Measurements from ENCODE around the gene CFAP53.
"Not testable (repeated sequence)": the region's sequence is repeated elsewhere in the genome, so short reads cannot be mapped to it uniquely, and the experiment has no call there.

The CFAP53 gene

GRCh38 chr18:50249576-50249975, 16.7 kb downstream of the CFAP53 start:
- Histone ChIP-seq H2BK15ac (ENCODE audit: low read depth, poor library complexity, severe bottlenecking) (no peak overlapping the region), H3K14ac (ENCODE audit: low read length in 2 of 2) (no peak overlapping the region), H2AFZ (ENCODE audit: low read depth, low read length) (no peak overlapping the region), H3K4me2 (ENCODE audit: low read length, poor library complexity, severe bottlenecking) (no peak overlapping the region), H4K8ac (ENCODE audit: low read length) (no peak overlapping the region), H3K4ac (ENCODE audit: low read depth in 1 of 2, low read length in 2 of 2) (no peak overlapping the region), H2BK120ac (ENCODE audit: low read depth, low read length) (no peak overlapping the region), H3K23ac (ENCODE audit: low read length in 2 of 2) (no peak overlapping the region), H3K36me3 (ENCODE audit: control insufficient read depth in 1 of 2, insufficient read depth in 2 of 2, low read depth in 1 of 2, low read length in 2 of 2) (no peaks in the 10 kb centered on the region), H3K4me1 (ENCODE audit: control insufficient read depth, insufficient read depth, low read depth, low read length) (no peaks in the 10 kb centered on the region), H2BK5ac (ENCODE audit: low read depth, low read length, poor library complexity, severe bottlenecking) (no peak overlapping the region), H3K4me3 (ENCODE audit: insufficient read depth in 1 of 2, low read depth in 1 of 2, low read length in 2 of 2) (no peak overlapping the region), H3K18ac (ENCODE audit: low read depth in 1 of 2, low read length in 2 of 2) (no peak overlapping the region), H4K91ac (ENCODE audit: low read length) (no peak overlapping the region), H3K9ac (ENCODE audit: low read length) (no peak overlapping the region), H3K9me3 (ENCODE audit: control insufficient read depth, low read length) (no peaks in the 10 kb centered on the region), H2AK5ac (ENCODE audit: low read length, severe bottlenecking) (no peak overlapping the region), H3K79me1 (replicated peaks; ENCODE audit: low read length, poor library complexity, severe bottlenecking) (no peaks in the 10 kb centered on the region), H3K27me3 (ENCODE audit: control insufficient read depth in 1 of 2, insufficient read depth in 1 of 2, low read length in 2 of 2) (no peaks in the 10 kb centered on the region), H3K27ac (ENCODE audit: low read length, poor library complexity, severe bottlenecking) (no peak overlapping the region), H2BK12ac (ENCODE audit: low read length in 2 of 2) (no peak overlapping the region)
- no peak for DNase-seq

GRCh38 chr18:50247561-50247960, 18.7 kb downstream of the CFAP53 start:
- no peak for DNase-seq
- Histone ChIP-seq H3K9ac (ENCODE audit: low read length) (no peak overlapping the region), H3K36me3 (ENCODE audit: control insufficient read depth in 1 of 2, insufficient read depth in 2 of 2, low read depth in 1 of 2, low read length in 2 of 2) (no peaks in the 10 kb centered on the region), H2BK120ac (ENCODE audit: low read depth, low read length) (no peak overlapping the region), H3K79me1 (replicated peaks; ENCODE audit: low read length, poor library complexity, severe bottlenecking) (no peaks in the 10 kb centered on the region), H2AFZ (ENCODE audit: low read depth, low read length) (no peak overlapping the region), H2BK12ac (ENCODE audit: low read length in 2 of 2) (no peak overlapping the region), H3K23ac (ENCODE audit: low read length in 2 of 2) (no peak overlapping the region), H3K27ac (ENCODE audit: low read length, poor library complexity, severe bottlenecking) (no peak overlapping the region), H3K4me2 (ENCODE audit: low read length, poor library complexity, severe bottlenecking) (no peak overlapping the region), H4K8ac (ENCODE audit: low read length) (no peak overlapping the region), H3K14ac (ENCODE audit: low read length in 2 of 2) (no peak overlapping the region), H3K4ac (ENCODE audit: low read depth in 1 of 2, low read length in 2 of 2) (no peak overlapping the region), H4K91ac (ENCODE audit: low read length) (no peak overlapping the region), H2BK5ac (ENCODE audit: low read depth, low read length, poor library complexity, severe bottlenecking) (no peak overlapping the region), H2AK5ac (ENCODE audit: low read length, severe bottlenecking) (no peak overlapping the region), H2BK15ac (ENCODE audit: low read depth, poor library complexity, severe bottlenecking) (no peak overlapping the region), H3K9me3 (ENCODE audit: control insufficient read depth, low read length) (no peaks in the 10 kb centered on the region), H3K4me3 (ENCODE audit: insufficient read depth in 1 of 2, low read depth in 1 of 2, low read length in 2 of 2) (no peak overlapping the region), H3K27me3 (ENCODE audit: control insufficient read depth in 1 of 2, insufficient read depth in 1 of 2, low read length in 2 of 2) (no peaks in the 10 kb centered on the region), H3K18ac (ENCODE audit: low read depth in 1 of 2, low read length in 2 of 2) (no peak overlapping the region), H3K4me1 (ENCODE audit: control insufficient read depth, insufficient read depth, low read depth, low read length) (no peaks in the 10 kb centered on the region)

GRCh38 chr18:50241768-50242167, 24.5 kb downstream of the CFAP53 start:
- not testable (repeated sequence) for H3K18ac ChIP-seq (ENCODE audit: low read depth in 1 of 2, low read length in 2 of 2); H3K14ac ChIP-seq (ENCODE audit: low read length in 2 of 2); H3K23ac ChIP-seq (ENCODE audit: low read length in 2 of 2); H3K4me3 ChIP-seq (ENCODE audit: insufficient read depth in 1 of 2, low read depth in 1 of 2, low read length in 2 of 2); H3K4ac ChIP-seq (ENCODE audit: low read depth in 1 of 2, low read length in 2 of 2); H3K27ac ChIP-seq (ENCODE audit: low read length, poor library complexity, severe bottlenecking); H4K91ac ChIP-seq (ENCODE audit: low read length); H3K4me1 ChIP-seq (ENCODE audit: control insufficient read depth, insufficient read depth, low read depth, low read length); H4K8ac ChIP-seq (ENCODE audit: low read length); H2BK5ac ChIP-seq (ENCODE audit: low read depth, low read length, poor library complexity, severe bottlenecking); H3K79me1 ChIP-seq (replicated peaks; ENCODE audit: low read length, poor library complexity, severe bottlenecking); H3K4me2 ChIP-seq (ENCODE audit: low read length, poor library complexity, severe bottlenecking); DNase-seq; H3K9ac ChIP-seq (ENCODE audit: low read length); H3K36me3 ChIP-seq (ENCODE audit: control insufficient read depth in 1 of 2, insufficient read depth in 2 of 2, low read depth in 1 of 2, low read length in 2 of 2); H3K9me3 ChIP-seq (ENCODE audit: control insufficient read depth, low read length); H2BK120ac ChIP-seq (ENCODE audit: low read depth, low read length); H2BK15ac ChIP-seq (ENCODE audit: low read depth, poor library complexity, severe bottlenecking); H2BK12ac ChIP-seq (ENCODE audit: low read length in 2 of 2); H2AK5ac ChIP-seq (ENCODE audit: low read length, severe bottlenecking); H2AFZ ChIP-seq (ENCODE audit: low read depth, low read length); H3K27me3 ChIP-seq (ENCODE audit: control insufficient read depth in 1 of 2, insufficient read depth in 1 of 2, low read length in 2 of 2)
- 88% methylated on average over 6 of the region's 8 CpGs for WGBS

- no peak overlapping the region for H3K18ac ChIP-seq (ENCODE audit: low read depth in 1 of 2, low read length in 2 of 2)
- no peak overlapping the region for H3K9ac ChIP-seq (ENCODE audit: low read length)
- H3K9me3 ChIP-seq (ENCODE audit: control insufficient read depth, low read length) = no peaks in the 10 kb centered on the region
- no peak overlapping the region for H3K27ac ChIP-seq (ENCODE audit: low read length, poor library complexity, severe bottlenecking)
- no peak overlapping the region for H2BK120ac ChIP-seq (ENCODE audit: low read depth, low read length)
- WGBS = 88% methylated on average over 3 of the region's 3 CpGs
- no peak overlapping the region for H3K4me2 ChIP-seq (ENCODE audit: low read length, poor library complexity, severe bottlenecking)
- no peak overlapping the region for H2AK5ac ChIP-seq (ENCODE audit: low read length, severe bottlenecking)
- no peak overlapping the region for H2BK15ac ChIP-seq (ENCODE audit: low read depth, poor library complexity, severe bottlenecking)
- no peak for DNase-seq
- no peak overlapping the region for H3K14ac ChIP-seq (ENCODE audit: low read length in 2 of 2)
- no peak overlapping the region for H2AFZ ChIP-seq (ENCODE audit: low read depth, low read length)
- H3K4me1 ChIP-seq (ENCODE audit: control insufficient read depth, insufficient read depth, low read depth, low read length) = no peaks in the 10 kb centered on the region
- H3K79me1 ChIP-seq (replicated peaks; ENCODE audit: low read length, poor library complexity, severe bottlenecking) = no peaks in the 10 kb centered on the region
- H3K36me3 ChIP-seq (ENCODE audit: control insufficient read depth in 1 of 2, insufficient read depth in 2 of 2, low read depth in 1 of 2, low read length in 2 of 2) = no peaks in the 10 kb centered on the region
- no peak overlapping the region for H3K4me3 ChIP-seq (ENCODE audit: insufficient read depth in 1 of 2, low read depth in 1 of 2, low read length in 2 of 2)
- no peak overlapping the region for H4K91ac ChIP-seq (ENCODE audit: low read length)
- no peak overlapping the region for H2BK12ac ChIP-seq (ENCODE audit: low read length in 2 of 2)
- H2BK5ac ChIP-seq (ENCODE audit: low read depth, low read length, poor library complexity, severe bottlenecking) = no peak overlapping the region
- no peak overlapping the region for H3K4ac ChIP-seq (ENCODE audit: low read depth in 1 of 2, low read length in 2 of 2)
- H4K8ac ChIP-seq (ENCODE audit: low read length) = no peak overlapping the region
- no peak overlapping the region for H3K23ac ChIP-seq (ENCODE audit: low read length in 2 of 2)
- H3K27me3 ChIP-seq (ENCODE audit: control insufficient read depth in 1 of 2, insufficient read depth in 1 of 2, low read length in 2 of 2) = no peaks in the 10 kb centered on the region
Observed at GRCh38 chr18:50240080-50240563, 26.2 kb downstream of the CFAP53 start.

All from mesenchymal stem cell (in vitro differentiated cells and primary cell).